HG03520 (cell line): ENCODE results near the gene PSD4.
A peak's percentile ranks its signal among the peaks of the same experiment; 100 is the strongest.

Source experiments
- ATAC-seq: cut with Tn5 transposase; IDR thresholded peaks from one replicate; pipeline ENCODE4 v1.9.1; 2021; ENCODE audit warnings: mild to moderate bottlenecking, moderate library complexity; ENCODE audit not compliant: unreplicated experiment

The PSD4 gene

GRCh38 chr2:113235347-113236226 lies 61.8 kb downstream of the PSD4 start:
- ATAC-seq, result peak; percentile 75

GRCh38 chr2:113236367-113237159 lies 62.8 kb downstream of the PSD4 start:
- no peak for ATAC-seq

- ATAC-seq, result no peak
Measured at GRCh38 chr2:113237604-113238160, 63.9 kb downstream of the PSD4 start.

- ATAC-seq, result no peak
Measured at GRCh38 chr2:113238871-113239839, 65.4 kb downstream of the PSD4 start.

- no peak for ATAC-seq
Measured at GRCh38 chr2:113240150-113240914, 66.6 kb downstream of the PSD4 start.

GRCh38 chr2:113240915-113241911 lies 67.4 kb downstream of the PSD4 start:
- no peak for ATAC-seq

- ATAC-seq, result no peak
Measured at GRCh38 chr2:113242327-113242726, 68.6 kb downstream of the PSD4 start.

GRCh38 chr2:113245276-113245711 lies 71.5 kb downstream of the PSD4 start:
- ATAC-seq, result no peak

- ATAC-seq, result no peak
Measured at GRCh38 chr2:113246606-113247005, 72.8 kb downstream of the PSD4 start.

GRCh38 chr2:113248997-113249770 lies 75.4 kb downstream of the PSD4 start:
- ATAC-seq, result peak; percentile 60

- no peak for ATAC-seq
Measured at GRCh38 chr2:113251118-113251517, 77.3 kb downstream of the PSD4 start.

GRCh38 chr2:113252047-113252590 lies 78.3 kb downstream of the PSD4 start:
- ATAC-seq, result no peak

- no peak for ATAC-seq
Measured at GRCh38 chr2:113253453-113253852, 79.7 kb downstream of the PSD4 start.

- no peak for ATAC-seq
Measured at GRCh38 chr2:113255140-113256070, 81.6 kb downstream of the PSD4 start.

- ATAC-seq, result no peak
Measured at GRCh38 chr2:113257516-113258264, 83.9 kb downstream of the PSD4 start.
